Measurements from ENCODE around the gene KANSL1L.

KANSL1L gene

GRCh38 chr2:210158236-210158635, 13.0 kb downstream of the KANSL1L start:
- no CpG with 5 or more reads among the region's 2 CpGs for WGBS (ENCODE audit: insufficient coverage, insufficient read length)
- Histone ChIP-seq H3K36me3 (ENCODE audit: control insufficient read depth, insufficient read depth, low read length) (no peaks in the 10 kb centered on the region; the same call in 1 of the 2 replicates), H3K27ac (ENCODE audit: low read length) (no peak overlapping the region)

GRCh38 chr2:210157526-210157925, 13.7 kb downstream of the KANSL1L start:
- WGBS (ENCODE audit: insufficient coverage, insufficient read length): no CpG with 5 or more reads among the region's 3 CpGs
- H3K27ac ChIP-seq (ENCODE audit: low read length): no peak overlapping the region
- no peaks in the 10 kb centered on the region; the same call in 1 of the 2 replicates for H3K36me3 ChIP-seq (ENCODE audit: control insufficient read depth, insufficient read depth, low read length)

More at GRCh38 chr2:210158236-210158635, 13.0 kb downstream of the KANSL1L start:
- H3K9me3 ChIP-seq (ENCODE audit: control insufficient read depth, insufficient read depth, low read length): no peaks in the 10 kb centered on the region
- H3K4me1 ChIP-seq (ENCODE audit: control insufficient read depth, insufficient read depth, low read length): no peaks in the 10 kb centered on the region
- H3K27me3 ChIP-seq (ENCODE audit: control insufficient read depth, insufficient read depth, low read length): no peaks in the 10 kb centered on the region
- no peak for DNase-seq (ENCODE audit: low read depth, low spot score)
- no peak overlapping the region for H3K4me3 ChIP-seq (ENCODE audit: low read length)

GRCh38 chr2:210147614-210148013, 23.6 kb downstream of the KANSL1L start:
- no peak overlapping the region for H3K27ac ChIP-seq (ENCODE audit: low read length)
- H3K36me3 ChIP-seq (ENCODE audit: control insufficient read depth, insufficient read depth, low read length): peaks cover 3% of the 10 kb centered on the region; the same call in 1 of the 2 replicates
- H3K4me1 ChIP-seq (ENCODE audit: control insufficient read depth, insufficient read depth, low read length): no peaks in the 10 kb centered on the region
- H3K9me3 ChIP-seq (ENCODE audit: control insufficient read depth, insufficient read depth, low read length): no peaks in the 10 kb centered on the region
- no peak for DNase-seq (ENCODE audit: low read depth, low spot score)
- H3K4me3 ChIP-seq (ENCODE audit: low read length): no peak overlapping the region
- H3K27me3 ChIP-seq (ENCODE audit: control insufficient read depth, insufficient read depth, low read length): no peaks in the 10 kb centered on the region

More at GRCh38 chr2:210157526-210157925, 13.7 kb downstream of the KANSL1L start:
- no peak overlapping the region for H3K4me3 ChIP-seq (ENCODE audit: low read length)
- DNase-seq (ENCODE audit: low read depth, low spot score): no peak
- no peaks in the 10 kb centered on the region for H3K27me3 ChIP-seq (ENCODE audit: control insufficient read depth, insufficient read depth, low read length)
- no peaks in the 10 kb centered on the region for H3K4me1 ChIP-seq (ENCODE audit: control insufficient read depth, insufficient read depth, low read length)
- H3K9me3 ChIP-seq (ENCODE audit: control insufficient read depth, insufficient read depth, low read length): no peaks in the 10 kb centered on the region

- no peaks in the 10 kb centered on the region; the same call in 1 of the 2 replicates for H3K27me3 ChIP-seq (ENCODE audit: control insufficient read depth, insufficient read depth, low read length)
- H3K4me1 ChIP-seq (ENCODE audit: control insufficient read depth, insufficient read depth, low read length): no peaks in the 10 kb centered on the region
- DNase-seq (ENCODE audit: low read depth, low spot score): no peak
- no peak overlapping the region for H3K4me3 ChIP-seq (ENCODE audit: low read length)
- H3K36me3 ChIP-seq (ENCODE audit: control insufficient read depth, insufficient read depth, low read length): no peaks in the 10 kb centered on the region
- no peaks in the 10 kb centered on the region for H3K9me3 ChIP-seq (ENCODE audit: control insufficient read depth, insufficient read depth, low read length)
- no peak overlapping the region for H3K27ac ChIP-seq (ENCODE audit: low read length)
Measured at GRCh38 chr2:210132239-210132638, 39.0 kb downstream of the KANSL1L start.

- H3K27ac ChIP-seq (ENCODE audit: low read length): no peak overlapping the region
- H3K4me3 ChIP-seq (ENCODE audit: low read length): no peak overlapping the region
- no peaks in the 10 kb centered on the region for H3K36me3 ChIP-seq (ENCODE audit: control insufficient read depth, insufficient read depth, low read length)
- no peaks in the 10 kb centered on the region for H3K9me3 ChIP-seq (ENCODE audit: control insufficient read depth, insufficient read depth, low read length)
- H3K4me1 ChIP-seq (ENCODE audit: control insufficient read depth, insufficient read depth, low read length): no peaks in the 10 kb centered on the region
- no CpG with 5 or more reads among the region's 3 CpGs for WGBS (ENCODE audit: insufficient coverage, insufficient read length)
- no peaks in the 10 kb centered on the region; the same call in 1 of the 2 replicates for H3K27me3 ChIP-seq (ENCODE audit: control insufficient read depth, insufficient read depth, low read length)
- DNase-seq (ENCODE audit: low read depth, low spot score): peak; percentile 2
Measured at GRCh38 chr2:210128961-210129360, 42.2 kb downstream of the KANSL1L start.

GRCh38 chr2:210113614-210114235, 57.5 kb downstream of the KANSL1L start:
- no peak overlapping the region for H3K27ac ChIP-seq (ENCODE audit: low read length)
- DNase-seq (ENCODE audit: low read depth, low spot score): no peak
- H3K27me3 ChIP-seq (ENCODE audit: control insufficient read depth, insufficient read depth, low read length): no peaks in the 10 kb centered on the region
- no CpG with 5 or more reads among the region's 3 CpGs for WGBS (ENCODE audit: insufficient coverage, insufficient read length)
- no peak overlapping the region for H3K4me3 ChIP-seq (ENCODE audit: low read length)
- no peaks in the 10 kb centered on the region for H3K4me1 ChIP-seq (ENCODE audit: control insufficient read depth, insufficient read depth, low read length)
- H3K9me3 ChIP-seq (ENCODE audit: control insufficient read depth, insufficient read depth, low read length): no peaks in the 10 kb centered on the region
- H3K36me3 ChIP-seq (ENCODE audit: control insufficient read depth, insufficient read depth, low read length): no peaks in the 10 kb centered on the region

- H3K9me3 ChIP-seq (ENCODE audit: control insufficient read depth, insufficient read depth, low read length): no peaks in the 10 kb centered on the region
- H3K4me3 ChIP-seq (ENCODE audit: low read length): no peak overlapping the region
- DNase-seq (ENCODE audit: low read depth, low spot score): no peak
- no peaks in the 10 kb centered on the region for H3K36me3 ChIP-seq (ENCODE audit: control insufficient read depth, insufficient read depth, low read length)
- no peaks in the 10 kb centered on the region for H3K4me1 ChIP-seq (ENCODE audit: control insufficient read depth, insufficient read depth, low read length)
- H3K27ac ChIP-seq (ENCODE audit: low read length): no peak overlapping the region
- H3K27me3 ChIP-seq (ENCODE audit: control insufficient read depth, insufficient read depth, low read length): no peaks in the 10 kb centered on the region
Measured at GRCh38 chr2:210112871-210113270, 58.3 kb downstream of the KANSL1L start.

GRCh38 chr2:210099940-210100339, 71.3 kb downstream of the KANSL1L start:
- no CpG with 5 or more reads among the region's 6 CpGs for WGBS (ENCODE audit: insufficient coverage, insufficient read length)
- no peaks in the 10 kb centered on the region for H3K27me3 ChIP-seq (ENCODE audit: control insufficient read depth, insufficient read depth, low read length)
- peaks cover 2% of the 10 kb centered on the region; the same call in 1 of the 2 replicates for H3K4me1 ChIP-seq (ENCODE audit: control insufficient read depth, insufficient read depth, low read length)
- DNase-seq (ENCODE audit: low read depth, low spot score): no peak
- H3K9me3 ChIP-seq (ENCODE audit: control insufficient read depth, insufficient read depth, low read length): no peaks in the 10 kb centered on the region
- H3K36me3 ChIP-seq (ENCODE audit: control insufficient read depth, insufficient read depth, low read length): no peaks in the 10 kb centered on the region
- no peak overlapping the region for H3K27ac ChIP-seq (ENCODE audit: low read length)
- no peak overlapping the region for H3K4me3 ChIP-seq (ENCODE audit: low read length)

- H3K4me1 ChIP-seq (ENCODE audit: control insufficient read depth, insufficient read depth, low read length): no peaks in the 10 kb centered on the region
- H3K36me3 ChIP-seq (ENCODE audit: control insufficient read depth, insufficient read depth, low read length): no peaks in the 10 kb centered on the region
- DNase-seq (ENCODE audit: low read depth, low spot score): no peak
- H3K4me3 ChIP-seq (ENCODE audit: low read length): no peak overlapping the region
- H3K9me3 ChIP-seq (ENCODE audit: control insufficient read depth, insufficient read depth, low read length): no peaks in the 10 kb centered on the region
- H3K27me3 ChIP-seq (ENCODE audit: control insufficient read depth, insufficient read depth, low read length): no peaks in the 10 kb centered on the region
- H3K27ac ChIP-seq (ENCODE audit: low read length): no peak overlapping the region
Measured at GRCh38 chr2:210094787-210095186, 76.4 kb downstream of the KANSL1L start.

GRCh38 chr2:210092791-210093190, 78.4 kb downstream of the KANSL1L start:
- no peak overlapping the region for H3K27ac ChIP-seq (ENCODE audit: low read length)
- H3K9me3 ChIP-seq (ENCODE audit: control insufficient read depth, insufficient read depth, low read length): no peaks in the 10 kb centered on the region

GRCh38 chr2:210086930-210087329, 84.3 kb downstream of the KANSL1L start:
- DNase-seq (ENCODE audit: low read depth, low spot score): no peak
- Histone ChIP-seq H3K27me3 (ENCODE audit: control insufficient read depth, insufficient read depth, low read length) (no peaks in the 10 kb centered on the region), H3K36me3 (ENCODE audit: control insufficient read depth, insufficient read depth, low read length) (no peaks in the 10 kb centered on the region), H3K9me3 (ENCODE audit: control insufficient read depth, insufficient read depth, low read length) (no peaks in the 10 kb centered on the region), H3K27ac (ENCODE audit: low read length) (no peak overlapping the region), H3K4me1 (ENCODE audit: control insufficient read depth, insufficient read depth, low read length) (no peaks in the 10 kb centered on the region), H3K4me3 (ENCODE audit: low read length) (no peak overlapping the region)
- no CpG with 5 or more reads among the region's 2 CpGs for WGBS (ENCODE audit: insufficient coverage, insufficient read length)

More at GRCh38 chr2:210092791-210093190, 78.4 kb downstream of the KANSL1L start:
- no peaks in the 10 kb centered on the region for H3K36me3 ChIP-seq (ENCODE audit: control insufficient read depth, insufficient read depth, low read length)
- no peak for DNase-seq (ENCODE audit: low read depth, low spot score)
- no peaks in the 10 kb centered on the region for H3K4me1 ChIP-seq (ENCODE audit: control insufficient read depth, insufficient read depth, low read length)
- no peaks in the 10 kb centered on the region for H3K27me3 ChIP-seq (ENCODE audit: control insufficient read depth, insufficient read depth, low read length)
- H3K4me3 ChIP-seq (ENCODE audit: low read length): no peak overlapping the region
